Measurements from ENCODE around the gene RREB1.

The RREB1 gene

GRCh38 chr6:7247828-7248227 is 140.1 kb downstream of the RREB1 start:
- H3K4me3 ChIP-seq, result no peak overlapping the region
- DNase-seq (ENCODE audit: low spot score in 2 of 2), result no peak
- no peaks in the 10 kb centered on the region for H3K9me3 ChIP-seq
- H3K4me1 ChIP-seq, result peaks cover 6% of the 10 kb centered on the region
- H3K36me3 ChIP-seq (replicated peaks), result peaks cover 32% of the 10 kb centered on the region
- H3K27me3 ChIP-seq (ENCODE audit: low read depth), result no peaks in the 10 kb centered on the region
- in situ Hi-C loops (cut with MboI; ENCODE audit: low sequenced_read_pairs), result no loop called here

- in situ Hi-C loops (cut with MboI; ENCODE audit: low sequenced_read_pairs), result no loop called here
- no peaks in the 10 kb centered on the region for H3K4me1 ChIP-seq
- peaks cover 32% of the 10 kb centered on the region for H3K36me3 ChIP-seq (replicated peaks)
- no peaks in the 10 kb centered on the region for H3K27me3 ChIP-seq (ENCODE audit: low read depth)
- H3K4me3 ChIP-seq, result no peak overlapping the region
- no peak for DNase-seq (ENCODE audit: low spot score in 2 of 2)
- no peaks in the 10 kb centered on the region for H3K9me3 ChIP-seq
These were observed 141.6 kb downstream of the RREB1 start for GRCh38 chr6:7249391-7249790.

- Histone ChIP-seq H3K27me3 (ENCODE audit: low read depth) (no peaks in the 10 kb centered on the region), H3K4me1 (no peaks in the 10 kb centered on the region), H3K4me3 (no peak overlapping the region), H3K9me3 (no peaks in the 10 kb centered on the region), H3K36me3 (replicated peaks) (peaks cover 32% of the 10 kb centered on the region)
- no peak for DNase-seq (ENCODE audit: low spot score in 2 of 2)
- in situ Hi-C loops (cut with MboI; ENCODE audit: low sequenced_read_pairs), result no loop called here
These were observed 142.3 kb downstream of the RREB1 start for GRCh38 chr6:7249946-7250643.

- DNase-seq (ENCODE audit: low spot score in 2 of 2), result no peak
- Histone ChIP-seq H3K9me3 (no peaks in the 10 kb centered on the region), H3K4me3 (no peak overlapping the region), H3K36me3 (replicated peaks) (peaks cover 32% of the 10 kb centered on the region), H3K4me1 (no peaks in the 10 kb centered on the region), H3K27me3 (ENCODE audit: low read depth) (no peaks in the 10 kb centered on the region)
- in situ Hi-C loops (cut with MboI; ENCODE audit: low sequenced_read_pairs), result no loop called here
These were observed 143.1 kb downstream of the RREB1 start for GRCh38 chr6:7250812-7251211.

DNA sequence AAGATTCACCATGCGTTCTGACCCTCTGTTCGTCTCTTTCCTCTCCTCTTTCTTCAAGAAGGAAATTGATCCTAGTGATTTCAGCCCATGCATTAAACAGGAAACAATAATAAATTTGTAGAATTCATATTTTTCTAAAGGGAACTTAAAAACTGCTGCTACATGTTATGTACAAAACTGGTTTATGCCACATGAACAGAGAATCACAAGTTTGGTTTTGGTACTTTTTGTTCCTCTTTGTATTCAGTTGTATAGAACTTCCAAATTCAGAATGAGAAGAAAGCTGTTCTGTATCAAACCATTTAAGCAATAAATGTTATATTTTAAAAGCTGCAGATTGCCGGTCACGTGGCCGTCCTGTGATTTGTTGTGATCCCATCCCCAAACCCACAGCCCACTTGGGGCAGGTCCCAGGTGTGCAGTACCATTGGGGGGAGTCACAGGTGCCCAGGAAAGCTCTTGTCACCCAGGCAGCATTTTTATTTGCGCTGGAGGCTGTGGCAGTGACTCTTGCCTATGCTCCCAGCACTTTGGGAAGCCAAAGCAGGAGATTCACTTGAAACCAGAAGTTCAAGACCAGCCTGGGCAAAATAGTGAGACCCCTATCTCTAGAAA is 144.0 kb downstream of the RREB1 start:
- Histone ChIP-seq H3K27me3 (ENCODE audit: low read depth) (no peaks in the 10 kb centered on the region), H3K9me3 (no peaks in the 10 kb centered on the region), H3K4me1 (no peaks in the 10 kb centered on the region), H3K4me3 (no peak overlapping the region), H3K36me3 (replicated peaks) (peaks cover 31% of the 10 kb centered on the region)
- in situ Hi-C loops (cut with MboI; ENCODE audit: low sequenced_read_pairs), result no loop called here
- DNase-seq (ENCODE audit: low spot score in 2 of 2), result no peak

GRCh38 chr6:7252390-7252789 is 144.6 kb downstream of the RREB1 start:
- Histone ChIP-seq H3K9me3 (no peaks in the 10 kb centered on the region), H3K27me3 (ENCODE audit: low read depth) (no peaks in the 10 kb centered on the region), H3K36me3 (replicated peaks) (peaks cover 25% of the 10 kb centered on the region), H3K4me1 (no peaks in the 10 kb centered on the region), H3K4me3 (no peak overlapping the region)
- in situ Hi-C loops (cut with MboI; ENCODE audit: low sequenced_read_pairs), result no loop called here
- DNase-seq (ENCODE audit: low spot score in 2 of 2), result no peak

DNA sequence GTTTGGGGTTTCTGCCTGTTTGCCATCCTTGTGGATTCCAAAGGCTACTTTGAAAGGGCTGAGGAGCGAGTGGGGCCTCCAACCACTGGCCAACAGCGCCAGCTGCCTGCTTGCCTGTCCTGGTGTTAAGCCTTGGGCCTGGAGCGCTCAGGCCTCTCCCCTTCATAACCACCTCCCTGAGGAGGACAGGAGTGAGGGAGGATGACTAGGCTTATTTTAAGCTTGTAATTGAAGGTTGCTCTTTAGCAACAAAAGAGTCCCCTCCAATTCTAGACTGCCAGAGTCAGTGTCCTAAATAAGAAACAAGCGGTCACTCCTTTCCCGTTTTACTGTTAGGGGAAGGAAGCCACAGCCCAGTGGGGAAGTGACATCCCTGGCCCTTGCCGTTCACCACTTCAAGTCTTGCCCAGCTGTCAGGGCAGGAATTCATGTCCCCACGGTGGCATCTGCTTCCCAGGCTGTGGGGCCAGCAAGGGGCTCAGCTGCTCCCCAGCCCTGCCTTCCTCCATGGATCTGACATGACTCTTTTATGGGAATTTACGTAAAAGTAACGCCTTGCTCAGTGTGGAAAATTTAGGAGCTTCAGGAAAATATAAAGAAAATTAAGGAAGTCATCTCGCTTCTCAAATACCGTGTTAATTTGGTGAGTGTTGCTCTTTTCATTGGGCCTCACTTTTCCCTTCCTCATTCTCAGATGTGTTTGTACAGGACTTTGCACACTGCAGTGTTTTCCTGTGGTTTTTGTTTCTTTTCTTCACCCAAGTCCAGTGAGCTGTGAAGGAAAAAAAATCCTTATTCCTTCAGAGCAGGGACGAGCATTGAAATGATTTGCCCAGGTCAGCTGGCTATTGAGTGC is 147.4 kb downstream of the RREB1 start:
- H3K4me1 ChIP-seq, result no peaks in the 10 kb centered on the region
- H3K9me3 ChIP-seq, result no peaks in the 10 kb centered on the region
- in situ Hi-C loops (cut with MboI; ENCODE audit: low sequenced_read_pairs), result no loop called here
- H3K27me3 ChIP-seq (ENCODE audit: low read depth), result no peaks in the 10 kb centered on the region
- 0 out of 2 replicates have a peak, but pooled peaks cover 3% of the 10 kb centered on the region for H3K36me3 ChIP-seq (replicated peaks)
- no peak for DNase-seq (ENCODE audit: low spot score in 2 of 2)
- no peak overlapping the region for H3K4me3 ChIP-seq

DNA sequence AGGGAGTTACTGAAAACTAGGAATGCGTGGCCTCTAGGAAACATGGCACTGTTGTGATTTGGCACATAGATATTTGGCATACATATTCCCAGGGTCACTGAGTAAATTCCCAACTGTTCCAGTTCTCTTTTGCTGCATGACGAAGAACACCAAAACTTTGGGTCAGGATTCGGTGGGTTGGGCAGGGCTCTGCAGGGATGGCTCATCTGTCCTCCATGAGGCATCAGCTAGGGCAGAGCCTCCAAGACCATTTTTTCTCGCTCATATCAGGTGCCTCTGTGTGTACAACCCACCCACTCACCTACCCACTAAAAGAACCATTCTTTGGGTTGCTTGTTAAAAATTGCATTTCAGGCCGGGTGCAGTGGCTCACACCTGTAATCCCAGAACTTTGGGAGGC is 148.2 kb downstream of the RREB1 start:
- DNase-seq (ENCODE audit: low spot score in 2 of 2), result no peak
- Histone ChIP-seq H3K4me1 (peaks cover 6% of the 10 kb centered on the region), H3K9me3 (no peaks in the 10 kb centered on the region), H3K4me3 (no peak overlapping the region), H3K36me3 (replicated peaks) (no peaks in the 10 kb centered on the region), H3K27me3 (ENCODE audit: low read depth) (no peaks in the 10 kb centered on the region)
- in situ Hi-C loops (cut with MboI; ENCODE audit: low sequenced_read_pairs), result no loop called here

DNA sequence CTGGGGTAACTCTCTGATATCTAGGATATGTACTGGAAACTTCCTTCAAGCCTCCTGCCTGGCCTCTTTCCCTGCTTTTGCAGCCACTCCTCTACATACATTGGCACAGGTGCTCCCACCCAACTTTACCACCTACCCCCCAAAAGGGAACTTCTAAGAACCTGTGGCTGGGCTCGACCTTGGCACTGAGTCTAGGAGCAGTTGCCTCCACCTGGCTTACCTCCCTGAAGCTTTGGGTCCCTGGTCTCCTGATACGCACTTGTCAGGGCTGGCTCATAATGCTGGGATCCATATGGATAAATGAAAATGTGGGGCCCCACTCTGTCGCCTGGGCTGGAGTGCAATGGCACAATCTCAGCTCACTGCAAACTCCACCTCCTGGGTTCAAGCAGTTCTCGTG is 149.0 kb downstream of the RREB1 start:
- in situ Hi-C loops (cut with MboI; ENCODE audit: low sequenced_read_pairs), result no loop called here
- Histone ChIP-seq H3K4me3 (no peak overlapping the region), H3K36me3 (replicated peaks) (no peaks in the 10 kb centered on the region), H3K9me3 (no peaks in the 10 kb centered on the region), H3K27me3 (ENCODE audit: low read depth) (no peaks in the 10 kb centered on the region), H3K4me1 (peaks cover 11% of the 10 kb centered on the region)
- DNase-seq (ENCODE audit: low spot score in 2 of 2), result no peak

DNA sequence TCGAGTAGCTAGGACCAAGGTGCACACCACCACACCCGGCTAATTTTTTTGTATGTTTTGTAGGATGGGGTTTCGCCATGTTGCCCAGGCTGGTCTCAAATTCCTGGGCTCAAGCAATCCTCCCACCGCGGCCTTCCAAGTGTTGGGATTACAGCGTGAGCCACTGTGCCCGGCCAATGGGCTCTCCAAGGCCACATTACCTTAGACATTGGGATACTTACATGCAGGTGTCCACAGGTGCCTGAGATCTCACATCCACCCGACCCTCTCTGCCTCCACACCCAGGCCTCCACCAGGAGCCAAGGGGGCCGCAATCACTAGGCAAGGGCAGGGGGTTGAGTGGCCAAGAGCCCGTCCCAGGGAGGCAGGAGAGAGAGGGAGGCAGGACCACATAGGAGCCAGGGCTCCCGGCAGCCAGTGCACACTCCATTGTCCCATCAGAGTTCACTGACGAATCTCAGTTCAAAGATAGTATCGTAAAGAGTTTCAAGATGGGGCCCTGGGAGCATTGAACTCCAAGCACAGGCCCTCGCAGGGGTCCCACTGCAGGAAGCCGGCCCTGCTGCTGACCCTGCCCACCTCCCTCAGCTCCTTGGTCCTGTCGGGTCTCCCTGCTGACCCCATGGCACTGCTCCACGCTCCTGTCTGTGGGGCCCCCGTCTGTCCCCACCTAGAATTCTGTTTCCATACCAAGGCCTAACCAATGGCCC is 149.9 kb downstream of the RREB1 start:
- in situ Hi-C loops (cut with MboI; ENCODE audit: low sequenced_read_pairs), result no loop called here
- Histone ChIP-seq H3K9me3 (no peaks in the 10 kb centered on the region), H3K4me1 (peaks cover 14% of the 10 kb centered on the region), H3K36me3 (replicated peaks) (no peaks in the 10 kb centered on the region), H3K27me3 (ENCODE audit: low read depth) (no peaks in the 10 kb centered on the region), H3K4me3 (no peak overlapping the region)
- DNase-seq (ENCODE audit: low spot score in 2 of 2), result no peak

- no peaks in the 10 kb centered on the region for H3K9me3 ChIP-seq
- no peak for DNase-seq (ENCODE audit: low spot score in 2 of 2)
- in situ Hi-C loops (cut with MboI; ENCODE audit: low sequenced_read_pairs), result no loop called here
These were observed 150.5 kb downstream of the RREB1 start for GRCh38 chr6:7258231-7258763.

GRCh38 chr6:7260291-7261031 is 152.7 kb downstream of the RREB1 start:
- Histone ChIP-seq H3K36me3 (replicated peaks) (no peaks in the 10 kb centered on the region), H3K9me3 (no peaks in the 10 kb centered on the region), H3K4me1 (peaks cover 14% of the 10 kb centered on the region), H3K4me3 (peak overlapping the region; percentile 47), H3K27me3 (ENCODE audit: low read depth) (no peaks in the 10 kb centered on the region)
- in situ Hi-C loops (cut with MboI; ENCODE audit: low sequenced_read_pairs), result no loop called here
- DNase-seq (ENCODE audit: low spot score in 2 of 2), result no peak

More at GRCh38 chr6:7258231-7258763, 150.5 kb downstream of the RREB1 start:
- Histone ChIP-seq H3K4me1 (peaks cover 14% of the 10 kb centered on the region), H3K4me3 (no peak overlapping the region), H3K27me3 (ENCODE audit: low read depth) (no peaks in the 10 kb centered on the region), H3K36me3 (replicated peaks) (no peaks in the 10 kb centered on the region)

All from HAP-1 (cell line).